Stimulated activated CD8-positive, alpha-beta memory T cell treated with anti-CD3 and anti-CD28 coated beads, Interleukin-4, amount 100 ng/mL, for 4 hours (primary cell): ENCODE data around the gene SYT3.
"Not testable (repeated sequence)": the region's sequence is repeated elsewhere in the genome, so short reads cannot be mapped to it uniquely, and the experiment has no call there.

Experiments
- DNase-seq, 2 donors: peaks; one replicate each; pipeline ENCODE4 v3.0.0-alpha.2; 2020; ENCODE audit warnings: low read depth in 2 of 2, low spot score in 1 of 2

The SYT3 gene

DNA sequence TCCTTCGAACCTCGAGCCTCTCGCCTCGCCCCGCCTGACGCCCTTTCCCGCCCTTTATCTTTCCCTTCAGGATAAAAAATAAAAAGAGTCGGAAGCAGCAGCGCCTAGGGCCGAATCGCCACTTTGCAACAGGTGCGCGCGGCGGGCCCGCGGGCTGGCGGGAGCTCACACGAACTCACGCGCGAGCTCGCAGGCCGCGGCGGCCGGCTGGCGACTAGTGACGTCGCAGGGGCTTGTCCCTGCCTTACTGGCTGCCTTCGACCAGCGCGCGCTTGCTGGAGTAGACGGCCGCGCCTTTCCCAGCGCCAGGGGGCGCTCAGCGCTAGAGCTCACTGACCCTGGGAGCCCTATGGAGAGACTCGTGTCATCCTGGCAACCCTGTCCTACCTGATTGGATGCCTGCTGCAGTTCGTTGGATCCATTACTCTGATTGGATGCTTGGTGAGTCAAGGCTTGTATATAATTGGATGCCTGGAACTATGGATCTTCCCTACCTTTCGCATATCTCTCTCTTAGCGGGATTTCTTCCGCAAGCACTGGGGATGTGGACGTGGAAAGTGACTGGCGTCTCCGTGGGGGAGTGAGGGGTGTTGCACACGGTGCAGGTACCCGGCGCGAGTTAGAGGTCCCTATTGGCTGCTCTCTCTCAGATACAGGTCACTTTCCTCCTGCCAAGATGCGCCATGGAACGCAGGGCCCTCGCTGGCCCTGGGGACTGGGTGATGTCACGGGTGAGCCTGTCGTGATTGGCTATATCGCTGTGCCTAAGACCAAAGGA lies 33.4 kb downstream of the SYT3 start:
- not testable (repeated sequence) for DNase-seq

DNA sequence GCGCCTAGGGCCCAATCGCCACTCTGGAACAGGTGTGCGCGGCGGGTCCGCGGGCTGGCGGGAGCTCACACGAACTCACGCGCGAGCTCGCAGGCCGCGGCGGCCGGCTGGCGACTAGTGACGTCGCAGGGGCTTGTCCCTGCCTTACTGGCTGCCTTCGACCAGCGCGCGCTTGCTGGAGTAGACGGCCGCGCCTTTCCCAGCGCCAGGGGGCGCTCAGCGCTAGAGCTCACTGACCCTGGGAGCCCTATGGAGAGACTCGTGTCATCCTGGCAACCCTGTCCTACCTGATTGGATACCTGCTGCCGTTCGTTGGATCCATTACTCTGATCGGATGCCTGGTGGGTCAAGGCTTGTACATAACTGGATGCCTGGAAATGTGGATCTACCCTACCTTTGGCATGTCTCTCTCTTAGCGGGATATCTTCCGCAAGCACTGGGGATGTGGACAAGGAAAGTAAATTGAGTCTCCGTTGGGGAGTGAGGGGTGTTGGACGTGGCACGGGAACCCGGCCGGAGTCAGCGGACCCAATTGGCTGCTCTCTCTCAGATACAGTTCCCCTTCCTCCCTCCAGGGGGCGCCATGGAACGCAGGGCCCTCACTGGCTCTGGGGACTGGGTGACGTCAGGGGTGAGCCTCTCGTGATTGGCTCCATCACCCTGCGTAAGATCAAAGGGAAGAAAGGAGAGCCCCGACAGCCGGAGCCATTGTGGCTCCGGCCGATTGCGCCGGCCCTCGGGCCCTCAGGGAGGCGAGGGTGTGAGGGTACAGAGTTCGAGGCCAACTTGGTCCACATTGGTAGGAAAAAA lies 35.2 kb downstream of the SYT3 start:
- not testable (repeated sequence) for DNase-seq

DNA sequence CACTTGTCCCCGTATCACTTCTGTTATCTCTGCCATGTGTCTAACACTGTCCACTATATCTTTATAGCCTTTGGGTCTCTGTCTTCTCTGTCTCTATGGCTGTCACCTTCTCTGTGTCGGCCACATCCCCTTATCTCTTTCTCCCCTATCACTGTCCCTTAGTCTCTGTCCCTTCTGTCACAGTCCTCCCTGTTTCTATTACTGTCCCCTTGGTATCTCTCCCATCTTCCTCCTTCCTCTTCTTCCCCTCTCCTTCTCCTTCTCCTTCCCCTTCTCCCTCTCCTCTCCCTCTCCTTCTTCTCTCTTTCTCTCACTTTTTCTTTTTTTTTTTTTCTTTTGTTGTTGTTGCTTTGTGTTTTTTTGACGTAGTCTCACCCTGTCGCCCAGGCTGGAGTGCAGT lies 36.7 kb downstream of the SYT3 start:
- DNase-seq, result no peak

DNA sequence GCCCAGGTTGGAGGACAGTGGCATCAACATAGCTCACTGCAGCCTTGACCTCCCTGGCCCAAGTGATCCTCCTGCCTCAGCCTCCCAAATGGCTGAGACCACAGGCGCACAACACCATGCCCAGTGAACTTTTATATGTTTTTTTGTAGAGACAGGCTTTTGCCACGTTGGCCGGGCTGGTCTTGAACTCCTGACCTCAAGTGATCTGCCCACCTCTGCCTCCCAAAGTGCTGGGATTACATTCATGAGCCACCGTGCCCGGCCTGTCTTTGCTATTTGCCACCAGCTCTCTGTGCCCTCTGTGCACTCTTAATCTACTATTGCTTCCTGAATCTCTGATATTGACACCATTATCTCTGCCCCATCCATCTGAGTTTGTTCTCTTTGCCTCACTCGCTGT lies 37.2 kb downstream of the SYT3 start:
- DNase-seq, result no peak

DNA sequence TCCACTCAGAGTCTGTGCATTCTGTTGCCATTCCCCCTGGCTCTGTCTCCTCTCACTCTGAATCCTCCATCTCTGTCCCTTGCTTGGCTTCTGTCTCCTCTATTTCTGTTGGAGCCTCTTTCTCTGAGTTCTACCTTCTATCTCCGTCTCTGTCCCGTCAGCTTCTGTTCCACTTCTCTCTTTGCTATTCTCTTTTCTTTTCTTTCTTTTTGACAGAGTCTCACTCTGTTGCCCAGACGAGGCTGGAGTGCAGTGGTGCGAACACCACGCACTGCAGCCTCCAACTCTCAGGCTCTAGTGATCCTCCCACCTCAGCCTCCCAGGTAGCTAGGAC lies 37.6 kb downstream of the SYT3 start:
- no peak for DNase-seq

DNA sequence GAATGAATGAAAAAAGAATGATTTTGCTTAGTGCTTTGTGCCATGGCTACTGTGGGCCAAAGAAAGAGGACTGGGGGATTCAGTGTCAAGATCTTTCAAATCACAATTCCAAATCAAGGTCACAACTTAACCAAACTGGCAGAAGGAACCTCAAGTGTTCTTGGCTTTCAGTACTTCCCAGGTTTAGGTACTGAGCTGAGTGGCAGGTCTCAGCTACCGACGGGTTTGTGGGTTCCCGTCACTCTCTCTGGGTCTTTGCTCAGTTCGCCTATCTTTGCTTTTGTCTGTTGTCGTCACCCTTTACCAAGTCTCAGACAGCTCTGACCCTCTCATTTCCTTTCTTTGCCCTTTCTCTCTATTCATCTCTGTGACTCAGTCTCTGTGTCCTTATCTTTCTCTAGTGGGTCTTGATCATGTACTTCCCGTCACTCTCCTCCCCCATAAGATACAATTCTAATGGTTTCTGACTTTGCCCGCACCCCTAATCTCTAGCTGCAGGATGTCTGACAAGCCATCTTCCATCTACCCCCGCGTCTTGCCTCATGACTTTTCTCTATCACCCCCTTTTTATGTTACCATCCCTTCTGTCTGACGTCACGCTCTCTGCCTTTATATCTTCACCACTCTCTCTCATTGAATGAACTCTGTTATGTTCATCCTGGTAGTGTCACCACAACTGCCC lies 38.1 kb downstream of the SYT3 start:
- DNase-seq, result no peak

DNA sequence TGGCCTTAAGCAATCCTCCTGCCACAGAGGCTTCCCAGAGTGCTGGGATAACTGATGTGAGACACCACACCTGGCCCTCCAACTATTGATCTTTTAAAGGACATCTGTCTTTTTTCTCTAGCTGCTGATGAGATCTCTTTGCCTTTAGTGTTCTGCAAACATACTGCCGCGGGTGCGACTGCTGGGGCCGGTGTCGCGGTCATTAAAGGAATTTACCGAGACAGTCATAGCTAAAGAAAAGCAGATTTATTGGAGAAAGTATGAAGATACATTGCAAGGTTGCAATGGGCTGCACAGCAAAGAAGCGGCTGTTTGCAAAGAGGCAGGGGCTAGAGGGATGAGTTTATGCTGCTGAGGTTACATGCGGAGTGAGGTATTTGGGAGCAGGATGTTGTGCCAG lies 40.3 kb downstream of the SYT3 start:
- no peak for DNase-seq

DNA sequence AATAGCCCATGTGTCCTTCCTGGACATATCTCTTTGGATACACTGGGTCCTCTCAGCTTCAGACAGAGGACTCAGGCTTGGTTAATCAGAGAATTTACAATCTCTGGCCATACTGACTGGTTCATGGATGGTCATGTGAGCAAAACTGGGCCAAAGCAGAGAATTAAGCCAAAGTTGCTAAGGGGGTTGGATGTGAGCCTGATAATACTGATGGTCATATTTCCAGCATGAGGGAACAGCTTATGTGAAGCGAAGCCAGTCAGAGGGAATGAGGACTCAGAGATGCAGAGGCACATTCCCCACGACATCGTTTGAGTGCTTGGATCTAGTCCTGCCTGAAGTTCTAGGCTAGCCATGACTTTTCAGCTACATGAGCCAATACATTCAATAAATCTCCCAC lies 49.5 kb downstream of the SYT3 start:
- DNase-seq, result no peak

DNA sequence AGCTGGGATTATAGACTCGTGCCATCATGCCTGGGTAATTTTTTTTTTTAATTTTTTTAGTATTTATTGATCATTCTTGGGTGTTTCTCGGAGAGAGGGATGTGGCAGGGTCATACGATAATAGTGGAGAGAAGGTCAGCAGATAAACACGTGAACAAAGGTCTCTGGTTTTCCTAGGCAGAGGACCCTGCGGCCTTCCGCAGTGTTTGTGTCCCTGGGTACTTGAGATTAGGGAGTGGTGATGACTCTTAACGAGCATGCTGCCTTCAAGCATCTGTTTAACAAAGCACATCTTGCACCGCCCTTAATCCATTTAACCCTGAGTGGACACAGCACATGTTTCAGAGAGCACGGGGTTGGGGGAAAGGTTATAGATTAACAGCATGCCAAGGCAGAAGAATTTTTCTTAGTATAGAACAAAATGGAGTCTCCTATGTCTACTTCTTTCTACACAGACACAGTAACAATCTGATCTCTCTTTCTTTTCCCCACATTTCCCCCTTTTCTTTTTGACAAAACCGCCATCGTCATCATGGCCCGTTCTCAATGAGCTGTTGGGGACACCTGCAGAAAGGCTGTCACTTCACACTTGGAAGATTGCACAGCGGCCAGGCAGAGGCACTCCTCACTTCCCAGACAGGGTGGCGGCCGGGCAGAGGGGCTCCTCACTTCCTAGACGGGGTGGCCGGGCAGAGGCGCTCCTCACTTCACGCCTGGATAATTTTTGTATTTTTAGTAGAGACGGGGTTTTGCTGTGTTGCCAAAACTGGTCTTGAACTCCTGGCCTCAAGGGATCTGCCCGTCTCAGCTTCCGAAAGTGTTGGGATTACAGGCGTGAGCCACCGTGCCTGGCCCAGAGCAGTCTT lies 57.7 kb downstream of the SYT3 start:
- DNase-seq, result not testable (repeated sequence)

DNA sequence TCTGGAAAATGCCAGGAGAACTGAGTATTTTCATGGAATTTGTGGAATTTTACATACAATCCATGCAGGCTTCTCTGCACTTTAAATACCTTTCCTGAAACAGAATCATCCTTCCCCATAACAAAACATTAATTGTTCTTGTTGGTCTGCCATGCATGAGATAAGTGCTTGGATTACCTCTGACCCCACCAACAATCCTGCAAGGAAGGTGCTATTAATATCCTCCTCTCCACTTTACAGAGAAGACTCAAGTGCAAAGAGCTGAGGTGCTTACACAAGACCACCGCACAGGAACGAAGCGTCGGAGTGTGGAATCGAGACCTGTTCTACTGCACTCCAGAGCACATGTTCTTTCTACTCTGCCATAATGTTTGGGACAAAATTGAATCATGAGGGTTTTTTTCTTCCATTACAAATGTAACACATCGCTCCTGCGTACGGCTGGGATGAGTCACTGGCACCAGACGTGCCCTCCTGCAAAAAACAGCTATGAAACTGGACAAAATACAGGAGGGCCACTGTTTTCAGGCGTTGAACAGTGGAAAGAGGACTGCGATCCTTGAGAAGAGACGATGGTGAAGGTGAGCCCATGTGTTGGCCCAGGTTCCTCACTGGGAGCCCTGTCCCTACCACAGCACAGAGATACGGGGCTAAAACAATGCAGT lies 58.6 kb downstream of the SYT3 start:
- DNase-seq, result no peak

DNA sequence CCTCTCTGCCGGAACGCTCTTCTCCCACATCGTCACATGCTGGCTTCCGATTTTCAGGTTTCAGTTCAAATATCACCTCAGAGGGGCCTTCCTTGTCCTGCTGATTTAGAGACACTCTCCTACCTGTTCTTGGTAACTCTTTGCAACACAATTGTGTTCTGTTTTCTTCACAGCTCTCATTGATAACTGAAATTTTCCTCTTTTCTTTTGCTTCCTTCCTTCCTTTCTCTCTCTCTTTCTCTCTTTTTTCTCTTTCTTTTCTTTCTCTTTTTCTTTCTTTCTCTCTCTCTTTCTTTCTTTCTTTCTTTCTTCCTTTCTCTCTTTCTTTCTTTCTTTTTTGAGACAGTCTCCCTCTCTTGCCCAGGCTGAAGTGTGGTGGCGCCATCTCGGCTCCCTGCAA lies 59.4 kb downstream of the SYT3 start:
- no peak for DNase-seq

DNA sequence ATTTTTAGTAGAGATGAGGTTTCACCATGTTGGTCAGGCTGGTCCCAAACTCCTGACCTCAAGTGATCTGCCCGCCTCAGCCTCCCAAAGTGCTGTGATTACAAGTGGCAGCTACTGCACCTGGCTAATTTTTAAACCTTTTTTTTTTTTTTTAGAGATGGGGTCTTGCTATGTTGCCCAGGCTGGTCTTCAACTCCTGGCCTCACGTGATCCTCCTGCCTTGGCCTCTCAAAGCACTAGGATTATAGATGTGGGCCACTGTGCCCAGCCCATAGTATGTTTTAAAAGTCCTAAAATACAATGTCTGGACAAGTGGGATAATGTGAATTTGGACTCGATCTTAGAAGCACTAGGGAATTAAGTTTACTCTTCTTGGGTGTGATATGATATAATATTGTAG lies 62.9 kb downstream of the SYT3 start:
- DNase-seq, result not testable (repeated sequence)

DNA sequence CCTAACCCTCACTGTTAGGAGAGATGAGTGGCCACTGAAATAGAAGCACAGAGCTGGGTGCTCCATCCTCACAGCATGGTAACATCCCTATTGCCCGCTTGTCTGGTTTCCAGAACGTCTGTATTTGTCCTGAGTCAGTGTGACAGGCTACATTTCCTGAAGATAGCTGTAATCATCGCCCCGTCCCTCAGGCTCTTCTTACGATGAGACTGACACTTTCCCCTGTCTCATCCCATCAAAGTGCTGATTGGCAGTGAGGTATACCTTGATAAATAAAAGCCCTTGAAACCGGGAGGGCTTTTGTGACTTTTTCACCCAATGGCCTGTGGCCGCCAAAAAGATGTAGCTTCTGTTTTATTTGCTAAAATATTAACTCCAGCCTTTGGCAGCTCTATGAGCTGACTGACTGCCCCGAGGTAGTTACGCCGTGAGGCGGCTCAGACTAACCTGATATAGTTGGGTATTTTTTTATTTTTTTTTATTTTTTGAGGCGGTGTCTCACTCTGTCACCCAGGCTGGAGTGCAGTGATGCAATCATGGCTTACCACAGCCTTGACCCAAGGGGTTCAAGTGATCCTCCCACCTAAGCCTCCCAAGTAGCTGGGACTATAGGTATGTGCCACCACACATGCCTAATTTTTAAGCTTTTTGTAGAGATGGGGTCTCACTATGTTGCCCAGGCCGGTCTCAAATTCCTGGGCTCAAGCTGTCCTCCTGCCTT lies 65.8 kb downstream of the SYT3 start:
- DNase-seq, result no peak
